Right renal pelvis (tissue), 4 donors: Measurements from ENCODE around the gene RSPO1. TPM values are rescaled to one million over a fixed set of nuclear protein-coding genes. Genes with fewer than 3 reads are reported as not detected.
"Not testable (repeated sequence)": the region's sequence is repeated elsewhere in the genome, so short reads cannot be mapped to it uniquely, and the experiment has no call there.

Source experiments
- DNase-seq, 4 donors: peaks; one replicate each; pipeline ENCODE4 v3.0.0-alpha.2; 2013; ENCODE audit warnings: low read depth in 4 of 4, low spot score in 3 of 4, missing footprints in 1 of 4
- polyA plus RNA-seq, 4 donors: library from polyadenylated mRNA; unstranded; fragments of 120-200 nt; gene quantifications; one replicate each; pipeline ENCODE4 v1.2.1, GENCODE V29; 2013; ENCODE audit not compliant: insufficient read length in 4 of 4

Gene RSPO1
- polyA plus RNA-seq, 4 donors = 4.0 to 7.6 (median 5.9) TPM

GRCh38 chr1:37622131-37622530 lies 12.6 kb downstream of the RSPO1 start:
- no peak for DNase-seq

DNA sequence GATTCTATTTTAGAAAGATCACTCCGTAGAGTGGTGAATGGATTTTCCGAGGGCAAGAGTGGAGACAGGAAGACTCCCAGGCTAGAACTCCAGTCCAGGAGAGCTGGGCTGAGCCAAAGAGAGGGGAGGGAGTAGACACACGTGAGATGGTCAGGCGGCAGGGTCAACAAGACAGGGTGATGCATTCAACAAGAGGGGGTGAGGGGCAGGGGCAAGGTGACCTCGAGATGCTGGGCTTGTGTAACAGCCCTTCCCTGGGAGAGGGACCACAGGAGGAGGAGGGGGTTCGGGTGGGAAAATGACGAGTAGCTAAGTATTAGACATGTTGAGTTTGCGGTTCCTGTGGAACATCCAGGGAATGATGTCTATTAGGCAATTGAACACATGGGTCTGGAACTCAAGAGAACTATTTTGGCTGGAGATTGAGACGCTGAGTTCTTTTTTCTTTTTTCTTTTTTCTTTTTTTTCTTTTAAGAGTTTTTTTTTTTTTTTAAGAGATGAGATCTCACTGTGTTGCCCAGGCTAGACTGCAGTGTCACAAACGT lies 13.3 kb downstream of the RSPO1 start:
- DNase-seq = no peak

GRCh38 chr1:37620707-37621106 lies 14.0 kb downstream of the RSPO1 start:
- DNase-seq = no peak

GRCh38 chr1:37616330-37616729 lies 18.4 kb downstream of the RSPO1 start:
- no peak for DNase-seq

DNA sequence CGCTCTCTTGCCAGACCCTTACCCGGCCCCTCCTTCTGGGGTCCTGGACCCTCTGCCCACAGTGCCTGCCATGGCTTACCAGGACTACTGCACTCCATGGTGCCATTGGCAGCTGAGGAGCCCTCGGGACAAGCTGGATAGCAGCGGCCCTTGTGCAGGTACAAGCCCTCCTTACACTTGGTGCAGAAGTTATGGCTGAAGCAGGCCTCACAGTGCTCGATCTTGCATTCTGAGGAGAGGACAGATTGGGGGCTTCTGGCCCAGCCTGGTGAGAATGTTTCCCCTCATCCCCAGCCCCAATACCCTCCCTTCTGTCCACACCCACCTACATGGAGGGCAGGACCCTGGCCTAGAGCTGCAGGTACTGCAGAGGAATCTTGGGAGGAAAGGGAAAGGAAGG lies 20.6 kb downstream of the RSPO1 start:
- DNase-seq = no peak

GRCh38 chr1:37612186-37612585 lies 22.5 kb downstream of the RSPO1 start:
- DNase-seq = no peak

DNA sequence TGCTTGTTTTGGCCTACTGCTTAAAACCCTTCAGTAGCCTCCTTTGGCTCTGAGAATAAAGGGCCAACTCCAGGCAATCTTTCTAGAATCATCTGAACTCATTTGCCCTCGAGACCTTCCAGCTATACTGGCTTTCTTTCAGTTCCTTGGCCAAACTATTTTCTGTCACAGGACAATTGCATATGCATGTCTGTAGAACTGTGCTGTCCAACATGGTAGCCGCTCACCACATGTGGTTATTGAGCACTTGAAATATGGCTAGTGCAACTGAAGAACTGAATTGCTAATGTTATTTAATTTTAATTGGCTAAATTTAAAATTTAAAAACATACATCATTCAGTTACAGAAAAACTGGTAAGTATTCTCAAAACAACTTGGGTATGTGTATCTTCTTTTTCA lies 24.7 kb downstream of the RSPO1 start:
- DNase-seq = no peak

GRCh38 chr1:37609002-37609401 lies 25.7 kb downstream of the RSPO1 start:
- DNase-seq = no peak

DNA sequence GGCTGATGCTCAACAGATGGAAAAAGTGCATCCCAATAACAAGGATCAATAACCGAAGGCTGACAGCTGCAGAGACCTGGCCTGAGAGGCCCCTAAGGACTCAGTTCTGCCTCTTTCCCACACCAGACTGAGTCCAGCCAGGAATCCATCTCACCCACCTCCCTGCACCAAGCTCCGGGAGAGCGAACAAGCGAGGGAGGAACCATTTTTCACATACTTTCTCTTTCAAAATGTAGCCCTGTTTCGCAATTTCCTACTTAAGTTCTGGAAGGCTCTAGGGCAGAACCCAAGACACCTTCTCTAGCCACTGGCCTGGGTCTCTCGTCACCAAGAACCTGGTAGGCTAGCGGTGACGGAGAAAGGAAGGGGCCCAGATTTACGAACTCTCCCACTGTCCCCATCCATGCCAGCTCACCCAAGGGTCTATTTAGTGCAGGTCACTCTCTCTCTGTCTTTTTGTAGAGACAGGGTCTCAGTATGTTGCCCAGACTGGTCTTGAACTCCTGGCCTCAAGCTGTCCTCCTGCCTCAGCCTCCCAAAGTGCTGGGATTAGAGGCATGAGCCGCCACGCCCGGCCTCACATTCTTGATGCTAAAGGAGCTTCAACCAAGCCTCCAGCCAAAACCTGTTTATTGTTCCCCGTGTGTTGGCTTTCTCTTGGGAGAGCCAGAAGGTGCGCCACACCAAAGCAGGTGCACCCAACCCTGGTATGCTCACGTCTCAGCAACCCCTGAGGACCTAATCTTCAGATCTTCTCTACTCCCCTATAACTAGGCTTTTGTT lies 28.0 kb downstream of the RSPO1 start:
- no peak for DNase-seq

GRCh38 chr1:37605806-37606474 lies 28.8 kb downstream of the RSPO1 start:
- no peak for DNase-seq

DNA sequence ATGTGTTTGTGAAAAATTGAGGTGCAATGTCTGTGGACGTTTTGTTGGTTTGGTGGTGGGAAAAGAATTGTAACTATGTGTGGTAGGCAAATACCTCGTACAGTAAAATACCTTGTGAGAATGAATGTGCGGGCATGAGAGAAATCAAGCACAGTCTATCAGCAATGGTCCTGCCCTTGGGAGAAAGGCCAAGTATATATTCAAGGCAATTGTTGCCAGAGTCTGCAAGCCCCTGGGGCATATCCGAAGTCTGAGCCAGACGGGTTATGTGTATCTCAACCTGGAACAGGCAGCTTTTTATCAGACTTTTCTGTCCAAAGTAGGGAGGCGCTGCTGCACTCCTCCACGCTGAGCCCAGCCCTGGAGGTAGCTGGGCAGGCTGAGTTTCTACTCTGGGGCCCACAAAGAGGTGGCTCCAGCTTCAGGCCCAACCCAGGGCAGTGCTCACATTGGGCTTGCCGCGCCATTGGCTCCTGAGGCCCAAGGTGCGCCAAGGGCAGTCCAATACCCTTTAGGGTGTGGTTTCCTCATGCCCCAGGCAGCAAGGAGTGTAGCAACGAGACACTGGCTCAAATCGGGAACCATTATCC lies 29.5 kb downstream of the RSPO1 start:
- no peak for DNase-seq

DNA sequence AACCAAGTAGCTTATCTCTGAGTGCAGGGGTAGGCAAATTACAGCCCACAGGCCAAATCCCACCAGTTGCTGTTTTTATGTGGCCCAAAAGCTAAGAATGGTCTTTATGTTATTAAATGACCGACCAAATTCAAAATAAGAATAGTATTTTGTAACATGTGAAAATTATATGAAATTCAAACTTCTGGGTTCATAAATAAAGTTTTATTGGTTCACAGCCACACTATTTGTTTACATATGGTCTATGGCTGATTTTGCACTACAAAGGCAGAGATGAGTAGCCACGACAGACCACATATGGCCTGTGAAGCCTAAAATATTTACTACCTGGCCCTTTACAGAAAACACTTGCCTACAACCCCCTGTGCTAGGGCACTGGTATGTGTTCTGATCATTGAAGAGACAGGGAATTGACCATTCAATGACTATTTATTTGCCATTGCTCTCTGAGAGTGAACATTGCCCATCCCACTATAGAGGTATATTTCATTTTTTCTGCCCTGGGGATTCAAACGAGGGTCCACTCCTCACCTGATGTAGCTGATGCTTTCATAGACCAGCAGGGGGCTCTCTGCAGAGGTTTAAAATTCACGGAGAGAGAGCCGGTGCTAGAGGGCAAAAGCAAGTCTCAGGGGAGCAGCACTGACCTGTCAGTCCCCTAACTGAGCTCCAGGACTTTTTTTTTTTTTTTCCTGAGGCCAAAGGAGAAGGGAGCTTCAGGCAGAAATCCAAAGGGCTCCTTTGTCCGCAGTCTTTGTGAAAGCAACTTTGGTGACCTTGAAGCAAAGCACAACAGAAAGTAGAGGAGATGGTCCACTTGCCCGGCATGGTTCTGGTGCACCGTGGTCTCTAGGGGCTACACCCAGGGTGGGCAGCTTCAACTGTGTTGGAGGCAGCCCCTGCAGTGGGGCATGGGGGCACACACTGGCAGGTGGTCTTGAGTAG lies 31.7 kb downstream of the RSPO1 start:
- DNase-seq = peak in 1 of 4 donors; percentile 34

GRCh38 chr1:37601441-37601840 lies 33.3 kb downstream of the RSPO1 start:
- no peak for DNase-seq

DNA sequence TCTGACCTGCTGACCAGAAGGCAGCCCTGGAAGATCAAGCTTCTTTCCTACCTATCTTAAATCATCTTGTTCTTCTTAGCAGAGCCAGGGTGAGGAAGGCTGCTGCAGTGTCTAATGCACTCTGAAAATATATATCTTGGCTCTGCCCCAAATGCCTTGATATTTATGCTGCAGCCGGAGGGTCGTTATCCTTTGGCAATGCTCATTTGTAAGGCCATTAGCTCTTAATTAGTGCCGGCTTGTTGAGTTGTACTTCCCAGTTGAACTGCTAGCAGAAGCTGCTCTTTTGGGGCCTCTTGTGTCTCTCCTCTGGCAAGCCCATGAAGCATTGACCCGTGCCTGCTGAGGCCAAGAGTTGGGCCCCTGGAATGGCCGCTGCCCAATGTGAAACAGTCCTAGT lies 34.8 kb downstream of the RSPO1 start:
- DNase-seq = no peak

DNA sequence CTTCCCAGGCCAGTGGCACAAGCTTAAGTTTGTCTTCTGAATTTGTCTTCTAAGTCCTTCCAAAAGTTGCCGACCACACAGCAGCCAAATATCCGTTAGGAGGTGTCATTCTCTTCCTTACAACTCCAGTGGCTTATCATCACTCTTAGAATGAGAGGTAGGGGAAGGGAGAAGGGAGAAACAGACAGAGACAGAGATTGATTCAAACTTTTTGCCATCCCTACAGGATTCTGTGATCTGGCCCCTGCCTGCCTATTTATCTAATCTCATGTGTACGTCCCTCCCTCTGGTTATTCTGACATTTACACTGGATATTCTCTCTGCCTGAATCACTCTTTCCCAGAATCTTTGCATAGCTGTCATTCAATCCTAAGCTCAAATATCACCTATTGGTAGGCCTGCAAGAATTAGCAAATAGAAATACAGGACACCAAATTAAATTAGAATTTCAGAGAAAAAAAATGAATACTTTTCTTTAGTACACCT lies 38.5 kb downstream of the RSPO1 start:
- no peak for DNase-seq

GRCh38 chr1:37595440-37596181 lies 39.1 kb downstream of the RSPO1 start, which contains the start of gene GNL2:
TSS of gene GNL2 (minus strand) at chr1:37595937. CDS start at chr1:37595822, 115 bp downstream.
- peak; percentile 91 to 98 (median 96) for DNase-seq

DNA sequence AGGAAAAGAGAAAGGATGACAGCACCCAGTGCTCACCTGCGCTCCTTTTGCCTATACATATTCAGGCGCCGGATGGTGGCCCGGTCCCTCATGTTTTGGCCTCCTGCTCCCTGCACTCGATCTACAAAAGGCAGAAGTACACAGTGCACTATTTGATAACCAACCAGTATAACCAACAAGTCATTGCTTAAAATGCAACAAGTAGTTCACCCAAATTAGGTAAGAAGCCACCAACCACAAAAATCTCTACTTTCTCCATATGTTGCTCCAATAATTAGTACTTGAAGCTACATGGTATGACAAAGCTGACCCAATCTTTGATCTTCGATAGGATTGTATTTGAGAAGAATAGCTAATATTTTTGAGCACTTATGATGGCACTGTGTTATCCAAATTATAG lies 41.0 kb downstream of the RSPO1 start:
- no peak for DNase-seq

DNA sequence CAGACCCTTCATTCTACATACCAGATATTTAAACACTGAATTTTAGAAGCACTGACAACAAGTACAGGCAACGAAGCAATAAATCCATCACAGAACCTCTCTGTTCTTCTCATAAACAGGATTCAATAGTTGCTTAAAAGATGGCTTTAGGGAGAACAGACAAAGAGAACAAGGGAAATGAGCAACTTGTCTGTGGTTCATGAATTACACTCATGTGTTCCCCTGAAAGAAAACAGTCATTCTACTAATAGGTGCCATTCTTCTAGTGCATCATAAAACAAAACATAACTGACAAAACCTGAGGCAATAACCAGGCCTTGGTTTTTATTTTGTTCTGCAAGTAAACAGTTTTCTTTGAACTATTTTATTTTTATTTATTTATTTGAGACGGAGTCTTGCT lies 45.8 kb downstream of the RSPO1 start:
- DNase-seq = no peak

- DNase-seq = not testable (repeated sequence)
Observed at GRCh38 chr1:37584544-37584943, 50.1 kb downstream of the RSPO1 start.
